Lower leg skin (tissue), 4 donors: ENCODE results near the gene HEATR9. TPM values are rescaled to one million over a fixed set of nuclear protein-coding genes. Genes with fewer than 3 reads are reported as not detected.
A peak's percentile ranks its signal among the peaks of the same experiment; 100 is the strongest.

ENCODE experiments used
- DNase-seq, 2 donors: peaks; one replicate each; pipeline ENCODE4 v3.0.0-alpha.2; 2019; ENCODE audit warnings: low spot score in 2 of 2
- H3K4me3 ChIP-seq: fragments of 200-600 bp; sonication (generic); 2 replicates; pipeline ENCODE4 v1.5.1; 2017; ENCODE audit warnings: mild to moderate bottlenecking, low read depth; ENCODE audit not compliant: poor library complexity, severe bottlenecking
- CTCF ChIP-seq, 3 donors: fragments of 450-650 bp; IDR thresholded peaks; one replicate each; pipeline ENCODE4 v1.5.1; 2016; ENCODE audit warnings: antibody characterized with exemption in 3 of 3, mild to moderate bottlenecking in 3 of 3, moderate library complexity in 2 of 3
- POLR2A ChIP-seq, 2 donors: fragments of 450-650 bp; IDR thresholded peaks; one replicate each; pipeline ENCODE4 v1.6.1; 2016 to 2017; ENCODE audit warnings: antibody characterized with exemption in 2 of 2, mild to moderate bottlenecking in 1 of 2, moderate library complexity in 1 of 2
- WGBS, 2 donors: methylation state at CpG; one replicate each; pipeline ENCODE4 v1.1.5; 2018; 5-methylcytosine and 5-hydroxymethylcytosine counted together
- intact Hi-C: fragments of 100-400 bp; cut with DNase I; formaldehyde crosslinking; loops from one replicate; pipeline ENCODE4 v1.15.0; 2023; ENCODE audit warnings: low total_unique reads
- total RNA-seq, 4 donors: library from RNA; depleted of rRNA; stranded (reverse); fragments of >200 nt; gene quantifications; one replicate each; pipeline ENCODE4 v1.1.0, GENCODE V29; 2016

Gene HEATR9
- total RNA-seq, 4 donors from 2014 or later = not detected

DNA sequence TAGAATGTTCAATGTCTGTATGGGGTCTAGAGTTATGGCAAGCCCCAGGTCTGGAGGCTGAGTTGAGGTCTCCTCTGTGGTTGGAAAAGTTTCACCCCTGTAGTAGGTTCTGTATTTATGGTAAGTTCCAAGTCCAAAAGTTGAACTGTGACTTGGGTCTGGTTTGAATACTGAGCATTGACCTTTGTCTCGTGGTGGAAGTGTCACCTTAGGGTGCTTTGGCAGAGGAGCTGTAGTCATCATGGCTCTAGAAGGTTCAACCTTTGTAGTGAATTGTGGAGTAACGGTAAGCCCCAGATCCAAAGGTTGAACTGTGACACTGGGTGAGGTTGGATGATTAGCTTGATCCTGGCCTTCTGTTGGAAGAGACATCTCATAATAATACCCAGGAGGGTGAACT, 44.3 kb upstream of the HEATR9 start:
- no peak for TF ChIP-seq CTCF (IDR thresholded peaks at IDR 0.05)
- no peak for TF ChIP-seq POLR2A (IDR thresholded peaks at IDR 0.05)
- peak in 1 of 2 donors; percentile 28 for DNase-seq
- intact Hi-C loops = no loop called here

DNA sequence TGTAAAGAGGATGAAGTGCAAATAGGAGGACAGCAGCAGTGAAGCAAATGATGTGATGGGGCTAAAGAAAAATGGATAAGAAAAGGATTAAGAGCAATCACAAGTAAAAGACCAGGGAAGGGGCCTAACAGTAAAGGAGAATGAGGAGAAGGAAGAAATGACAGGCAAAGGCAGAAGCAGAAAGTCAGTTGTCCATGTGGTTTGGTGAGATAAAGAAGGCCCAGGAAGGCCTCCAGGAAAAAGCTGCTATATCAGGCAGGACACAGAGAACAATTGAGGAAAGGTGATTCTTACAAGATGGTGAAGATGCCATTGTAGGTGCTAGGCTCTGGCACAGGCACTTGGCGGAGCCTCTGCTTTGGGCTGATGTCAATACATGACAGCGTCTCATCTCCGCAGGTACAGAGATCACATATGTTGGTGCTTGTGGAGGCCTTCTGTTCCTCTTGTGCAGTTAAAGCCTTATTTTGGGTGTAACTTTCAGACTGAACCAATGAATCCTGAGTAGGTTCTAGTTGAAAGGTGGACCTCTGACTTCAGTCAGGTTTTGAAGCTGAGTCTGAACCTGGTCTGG, 43.7 kb upstream of the HEATR9 start:
- no peak overlapping the region for H3K4me3 ChIP-seq
- WGBS, 2 donors = 98 to 99% methylated on average over 3 of the region's 3 CpGs
- no peak for TF ChIP-seq CTCF (IDR thresholded peaks at IDR 0.05)
- no peak for TF ChIP-seq POLR2A (IDR thresholded peaks at IDR 0.05)
- DNase-seq = peak in 1 of 2 donors; percentile 40
- intact Hi-C loops = no loop called here

More for the DNA sequence above, 44.3 kb upstream of the HEATR9 start:
- WGBS, 2 donors = 90 to 91% methylated on average over 2 of the region's 2 CpGs
- H3K4me3 ChIP-seq = no peak overlapping the region

DNA sequence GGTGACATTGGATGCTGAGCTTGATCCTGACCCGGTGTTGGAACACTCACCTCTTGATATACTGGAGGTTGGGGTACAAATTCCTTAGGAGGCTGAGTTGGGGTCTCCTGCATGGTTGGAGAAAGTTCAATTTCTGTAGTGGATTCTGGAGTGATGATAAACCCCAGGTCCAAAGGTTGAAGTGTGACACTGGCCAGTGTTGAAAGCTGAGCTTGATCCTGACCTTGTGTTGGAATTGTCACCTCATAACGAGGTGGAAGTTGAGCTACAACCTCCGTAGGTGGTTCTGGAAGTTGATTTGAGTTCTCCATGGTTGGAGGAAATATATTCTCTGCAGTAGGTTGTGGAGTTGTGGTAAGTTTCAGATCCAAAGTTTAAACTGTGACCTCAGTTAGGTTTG, 40.7 kb upstream of the HEATR9 start:
- TF ChIP-seq POLR2A (IDR thresholded peaks at IDR 0.05) (no peak), CTCF (IDR thresholded peaks at IDR 0.05) (no peak)
- intact Hi-C loops = no loop called here
- WGBS, 2 donors = 88 to 92% methylated on average over 3 of the region's 3 CpGs
- peak in 1 of 2 donors; percentile 62 for DNase-seq
- H3K4me3 ChIP-seq = no peak overlapping the region

DNA sequence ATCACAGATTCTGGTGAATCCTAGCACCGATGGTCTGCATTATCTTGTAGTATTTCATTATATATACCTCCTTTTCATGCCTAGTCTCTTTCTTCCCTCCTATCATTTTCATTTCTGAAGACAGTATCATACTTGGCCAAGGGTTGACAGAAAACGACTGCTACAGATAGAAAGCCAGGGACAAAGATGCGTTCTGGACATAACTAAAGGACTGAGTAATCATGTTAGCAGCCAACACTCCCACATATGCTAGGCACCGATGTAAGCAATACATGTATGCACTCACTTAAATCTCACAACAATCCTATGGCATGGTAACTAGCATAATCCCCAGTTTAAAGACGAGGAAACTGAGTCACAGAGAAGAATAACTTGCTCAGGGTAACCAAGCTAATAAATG, 39.0 kb upstream of the HEATR9 start:
- H3K4me3 ChIP-seq = no peak overlapping the region
- TF ChIP-seq POLR2A (IDR thresholded peaks at IDR 0.05) (no peak), CTCF (IDR thresholded peaks at IDR 0.05) (no peak)
- intact Hi-C loops = no loop called here
- DNase-seq = no peak
- 65 to 73% methylated on average over 5 of the region's 5 CpGs for WGBS, 2 donors

DNA sequence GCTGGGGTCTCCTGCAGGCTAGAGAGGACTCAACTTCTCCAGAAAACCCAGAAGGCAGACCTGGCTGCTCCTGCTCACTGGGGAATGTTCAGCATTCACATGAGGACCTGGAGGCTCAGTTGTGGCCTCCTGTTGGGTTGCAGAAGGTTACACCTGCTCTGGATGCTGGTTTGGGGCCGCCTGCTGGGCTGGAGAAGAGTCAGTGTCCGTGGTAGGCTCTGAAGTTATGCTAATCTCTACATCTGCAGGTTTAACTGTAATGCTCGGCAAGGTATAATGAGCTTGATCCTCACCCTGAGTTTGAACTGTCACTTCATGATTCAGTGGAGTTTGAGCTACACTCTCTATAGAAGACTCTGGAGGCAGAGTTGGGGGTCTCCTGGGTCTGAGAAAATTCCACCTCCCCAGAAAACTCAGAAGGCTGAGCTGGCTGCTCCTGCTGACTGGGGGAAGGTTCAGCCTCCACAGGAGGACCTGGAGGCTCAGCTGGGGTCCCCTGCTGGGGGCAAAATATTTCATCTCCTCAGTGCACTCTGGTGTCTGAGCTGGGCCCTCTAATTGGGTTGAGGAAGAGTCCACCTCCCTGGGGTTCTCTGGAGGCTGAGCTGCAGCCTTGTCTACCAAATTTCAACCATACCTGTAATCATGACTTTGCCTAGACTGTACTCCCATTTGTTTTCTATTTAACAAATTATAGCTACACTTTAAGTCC, 38.4 kb upstream of the HEATR9 start:
- no peak for TF ChIP-seq CTCF (IDR thresholded peaks at IDR 0.05)
- TF ChIP-seq POLR2A (IDR thresholded peaks at IDR 0.05) = no peak
- WGBS, 2 donors = 69 to 70% methylated on average over 3 of the region's 3 CpGs
- no peak for DNase-seq
- H3K4me3 ChIP-seq = no peak overlapping the region
- intact Hi-C loops = no loop called here
